ENCODE measurements around the gene WWC2.

The WWC2 gene

DNA sequence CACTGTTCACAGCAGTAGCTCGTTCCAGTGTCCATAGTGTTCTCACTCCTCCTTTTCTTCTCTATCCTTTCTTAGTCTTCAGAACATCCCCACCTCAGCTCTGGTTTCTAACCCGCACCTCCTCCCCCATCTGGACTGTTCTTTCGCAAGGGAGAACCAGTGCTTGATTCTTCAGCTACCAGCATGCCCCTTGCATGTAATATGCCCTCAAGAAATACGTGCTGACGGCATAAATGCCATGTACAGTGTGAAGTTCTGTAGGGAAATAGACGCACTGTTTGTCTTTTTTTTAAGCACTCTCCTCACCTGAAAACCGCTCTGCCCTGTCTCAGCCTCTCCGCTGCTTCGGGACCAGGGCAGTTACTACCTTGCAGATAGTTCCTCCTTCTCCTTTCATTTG is 215.7 kb downstream of the WWC2 start:
- H3K9ac ChIP-seq (ENCODE audit: low read depth, low read length), result no peak overlapping the region
- H3K36me3 ChIP-seq (ENCODE audit: insufficient read depth, low read length), result no peaks in the 10 kb centered on the region
- H3K4me1 ChIP-seq (ENCODE audit: insufficient read depth, low read length), result no peaks in the 10 kb centered on the region
- no peak overlapping the region for H3K4me2 ChIP-seq (ENCODE audit: insufficient read depth, low read length)
- H3K27ac ChIP-seq (ENCODE audit: low read length), result no peak overlapping the region
- H2AFZ ChIP-seq (ENCODE audit: low read depth, low read length), result no peak overlapping the region
- TF ChIP-seq EZH2 (IDR thresholded peaks at IDR 0.05; ENCODE audit: borderline replicate concordance, low read depth, low read length, severe bottlenecking), result no peak
- TF ChIP-seq, protein P1, sequence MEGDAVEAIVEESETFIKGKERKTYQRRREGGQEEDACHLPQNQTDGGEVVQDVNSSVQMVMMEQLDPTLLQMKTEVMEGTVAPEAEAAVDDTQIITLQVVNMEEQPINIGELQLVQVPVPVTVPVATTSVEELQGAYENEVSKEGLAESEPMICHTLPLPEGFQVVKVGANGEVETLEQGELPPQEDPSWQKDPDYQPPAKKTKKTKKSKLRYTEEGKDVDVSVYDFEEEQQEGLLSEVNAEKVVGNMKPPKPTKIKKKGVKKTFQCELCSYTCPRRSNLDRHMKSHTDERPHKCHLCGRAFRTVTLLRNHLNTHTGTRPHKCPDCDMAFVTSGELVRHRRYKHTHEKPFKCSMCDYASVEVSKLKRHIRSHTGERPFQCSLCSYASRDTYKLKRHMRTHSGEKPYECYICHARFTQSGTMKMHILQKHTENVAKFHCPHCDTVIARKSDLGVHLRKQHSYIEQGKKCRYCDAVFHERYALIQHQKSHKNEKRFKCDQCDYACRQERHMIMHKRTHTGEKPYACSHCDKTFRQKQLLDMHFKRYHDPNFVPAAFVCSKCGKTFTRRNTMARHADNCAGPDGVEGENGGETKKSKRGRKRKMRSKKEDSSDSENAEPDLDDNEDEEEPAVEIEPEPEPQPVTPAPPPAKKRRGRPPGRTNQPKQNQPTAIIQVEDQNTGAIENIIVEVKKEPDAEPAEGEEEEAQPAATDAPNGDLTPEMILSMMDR (IDR thresholded peaks at IDR 0.05; ENCODE audit: borderline replicate concordance, extremely low read depth, low read length, poor library complexity, severe bottlenecking), result no peak
- peaks cover 3% of the 10 kb centered on the region for H3K27me3 ChIP-seq (ENCODE audit: insufficient read depth, low read length, poor library complexity)
- no peak overlapping the region for H3K4me3 ChIP-seq (ENCODE audit: low read depth in 1 of 2, low read length in 2 of 2)
- ATAC-seq (ENCODE audit: insufficient read depth, low read depth) (no peak), DNase-seq (no peak)
- no peaks in the 10 kb centered on the region for H3K9me3 ChIP-seq (ENCODE audit: insufficient read depth, low read length, severe bottlenecking)
- no peaks in the 10 kb centered on the region for H4K20me1 ChIP-seq (ENCODE audit: insufficient read depth, low read length)
- H3K79me2 ChIP-seq (ENCODE audit: insufficient read depth, low read length), result no peaks in the 10 kb centered on the region

DNA sequence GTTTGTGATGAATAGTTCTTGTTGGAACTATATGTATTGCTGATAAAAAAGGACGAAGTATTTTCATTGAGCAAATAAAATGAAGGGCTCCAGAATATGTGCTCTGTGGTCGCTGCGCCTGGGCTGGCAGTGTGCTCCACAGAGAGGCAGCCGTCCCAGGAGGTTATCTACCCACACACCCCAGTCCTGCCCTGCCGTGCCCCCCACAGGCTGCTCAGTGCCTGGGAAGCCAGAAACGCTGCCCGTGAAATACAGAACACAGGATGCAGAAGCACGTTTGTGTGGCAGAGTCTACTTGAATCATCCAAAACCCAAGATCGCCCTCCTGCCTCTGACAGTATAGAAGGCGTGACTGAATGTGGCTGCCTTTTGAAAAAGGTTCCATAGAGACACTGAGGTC is 219.6 kb downstream of the WWC2 start:
- no peaks in the 10 kb centered on the region for H4K20me1 ChIP-seq (ENCODE audit: insufficient read depth, low read length)
- H3K4me3 ChIP-seq (ENCODE audit: low read depth in 1 of 2, low read length in 2 of 2), result no peak overlapping the region
- no peak overlapping the region for H3K27ac ChIP-seq (ENCODE audit: low read length)
- H3K4me1 ChIP-seq (ENCODE audit: insufficient read depth, low read length), result no peaks in the 10 kb centered on the region
- no peak overlapping the region for H3K4me2 ChIP-seq (ENCODE audit: insufficient read depth, low read length)
- H3K9ac ChIP-seq (ENCODE audit: low read depth, low read length), result no peak overlapping the region
- H3K27me3 ChIP-seq (ENCODE audit: insufficient read depth, low read length, poor library complexity), result peaks cover 3% of the 10 kb centered on the region
- no peak overlapping the region for H2AFZ ChIP-seq (ENCODE audit: low read depth, low read length)
- DNase-seq, result no peak
- TF ChIP-seq, protein P1 (IDR thresholded peaks at IDR 0.05; ENCODE audit: borderline replicate concordance, extremely low read depth, low read length, poor library complexity, severe bottlenecking), result no peak
- TF ChIP-seq EZH2 (IDR thresholded peaks at IDR 0.05; ENCODE audit: borderline replicate concordance, low read depth, low read length, severe bottlenecking), result no peak
- no peaks in the 10 kb centered on the region for H3K36me3 ChIP-seq (ENCODE audit: insufficient read depth, low read length)
- H3K79me2 ChIP-seq (ENCODE audit: insufficient read depth, low read length), result no peaks in the 10 kb centered on the region
- no peaks in the 10 kb centered on the region for H3K9me3 ChIP-seq (ENCODE audit: insufficient read depth, low read length, severe bottlenecking)
- ATAC-seq (ENCODE audit: insufficient read depth, low read depth), result no peak

DNA sequence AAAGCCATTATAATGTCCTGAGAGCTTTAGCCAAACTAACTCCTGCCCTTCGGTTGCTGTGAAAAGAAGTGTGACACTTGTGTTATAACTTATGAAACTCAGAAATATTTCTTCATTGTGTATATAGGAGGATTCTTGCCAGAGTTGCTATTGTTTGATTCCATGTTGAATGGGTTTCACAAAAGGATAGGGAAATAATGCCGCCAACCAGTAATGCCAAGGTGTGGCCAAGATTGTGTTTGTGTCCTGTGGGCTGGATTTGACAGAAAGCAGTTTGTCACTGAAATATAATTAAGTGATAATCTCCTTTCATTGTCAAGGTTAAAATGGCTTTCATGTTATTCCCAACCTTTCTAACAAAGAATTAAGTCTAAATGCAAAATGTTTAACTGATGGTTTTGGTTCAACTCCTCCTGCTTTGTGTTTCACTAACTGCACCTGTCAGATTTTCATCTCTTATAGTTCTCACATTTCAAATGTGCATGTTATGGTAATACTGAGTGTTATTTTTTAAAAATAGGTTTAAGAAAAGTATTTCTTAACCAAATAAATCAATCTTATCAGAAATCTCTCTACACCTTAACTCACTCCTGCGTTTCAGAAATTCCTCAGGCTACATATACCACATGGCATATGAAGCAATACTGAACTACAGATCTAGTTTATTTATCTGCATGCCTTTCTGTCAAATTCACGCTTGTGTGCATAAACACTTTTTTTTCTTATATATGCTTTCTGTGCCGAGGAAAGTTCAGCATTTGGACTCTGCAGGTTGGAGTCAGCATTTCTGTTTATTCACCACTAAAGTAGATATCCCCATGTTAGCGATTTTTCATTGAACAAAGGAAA is 221.4 kb downstream of the WWC2 start, which contains the start of gene CLDN22:
TSS of gene CLDN22 (minus strand) at position 66 of the 849 bp plus-strand sequence. CDS start at position 8, 58 bp downstream.
- Histone ChIP-seq H3K4me2 (ENCODE audit: insufficient read depth, low read length) (no peak within 1 kb of the TSS), H3K4me3 (ENCODE audit: low read depth in 1 of 2, low read length in 2 of 2) (no peak within 1 kb of the TSS), H3K27ac (ENCODE audit: low read length) (no peak within 1 kb of the TSS), H4K20me1 (ENCODE audit: insufficient read depth, low read length) (no peaks in the 10 kb centered on the region), H2AFZ (ENCODE audit: low read depth, low read length) (no peak within 1 kb of the TSS), H3K9ac (ENCODE audit: low read depth, low read length) (no peak within 1 kb of the TSS), H3K9me3 (ENCODE audit: insufficient read depth, low read length, severe bottlenecking) (no peaks in the 10 kb centered on the region), H3K4me1 (ENCODE audit: insufficient read depth, low read length) (no peaks in the 10 kb centered on the region), H3K79me2 (ENCODE audit: insufficient read depth, low read length) (no peaks in the 10 kb centered on the region), H3K36me3 (ENCODE audit: insufficient read depth, low read length) (no peaks in the 10 kb centered on the region), H3K27me3 (ENCODE audit: insufficient read depth, low read length, poor library complexity) (peaks cover 3% of the 10 kb centered on the region)
- no peak for TF ChIP-seq EZH2 (IDR thresholded peaks at IDR 0.05; ENCODE audit: borderline replicate concordance, low read depth, low read length, severe bottlenecking)
- TF ChIP-seq, protein P1 (IDR thresholded peaks at IDR 0.05; ENCODE audit: borderline replicate concordance, extremely low read depth, low read length, poor library complexity, severe bottlenecking), result no peak
- ATAC-seq (ENCODE audit: insufficient read depth, low read depth), result no peak
- DNase-seq, result no peak
